Esophagus squamous epithelium (tissue), 4 donors: ENCODE results near the gene GRB2.

Experiments used
- CTCF ChIP-seq, 6 experiments: fragments of 450-650 bp in 4 of 6; fragments of 200-600 bp in 2 of 6; sonication (generic) in 2 of 6; IDR thresholded peaks; one replicate each; pipeline ENCODE4 v1.5.1; 2016 to 2019; ENCODE audit warnings: antibody characterized with exemption in 6 of 6, mild to moderate bottlenecking in 4 of 6, moderate library complexity in 4 of 6
- POLR2A ChIP-seq, 4 donors: fragments of 450-650 bp; IDR thresholded peaks; one replicate each; pipeline ENCODE4 v1.6.1; 2017; ENCODE audit warnings: antibody characterized with exemption in 4 of 4, mild to moderate bottlenecking in 4 of 4, moderate library complexity in 3 of 4

DNA sequence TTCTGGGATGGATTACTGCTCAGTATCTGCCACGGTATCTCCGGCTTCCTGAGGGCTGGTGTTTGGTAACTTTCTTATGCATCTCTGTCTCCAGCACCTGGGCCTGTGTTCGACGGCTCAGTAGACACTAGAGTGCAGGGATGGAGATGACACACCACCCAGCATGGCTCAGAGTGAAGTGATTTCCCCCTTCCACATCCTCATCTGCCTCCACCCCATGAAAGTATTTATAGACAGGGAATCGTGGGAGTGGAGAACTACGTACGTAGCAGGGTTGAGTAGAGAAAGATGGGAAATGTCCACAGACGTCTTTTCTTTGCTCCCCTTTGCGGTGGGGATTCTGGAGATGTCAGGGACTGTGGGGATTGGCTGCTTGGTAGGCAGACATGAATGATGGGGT, 104.4 kb downstream of the GRB2 start:
- no peak for TF ChIP-seq CTCF (IDR thresholded peaks at IDR 0.05)
- TF ChIP-seq POLR2A (IDR thresholded peaks at IDR 0.05), result no peak
